Coronary artery (tissue), 2 donors: ENCODE measurements around the gene SLC2A4RG.

Experiments used
- DNase-seq: peaks from one replicate; pipeline ENCODE4 v3.0.0-alpha.2; 2017; ENCODE audit warnings: low spot score
- H3K27ac ChIP-seq, 2 donors: fragments of 200-600 bp; sonication (generic); one replicate each; pipeline ENCODE4 v1.5.1; 2016 to 2019
- H3K4me3 ChIP-seq: fragments of 200-600 bp; sonication (generic); 2 replicates; pipeline ENCODE4 v1.5.1; 2016; ENCODE audit warnings: mild to moderate bottlenecking, moderate library complexity
- TF ChIP-seq, protein P1 (sequence below): fragments of 200-600 bp; sonication (generic); IDR thresholded peaks from one replicate; pipeline ENCODE4 v1.5.1; 2019; ENCODE audit warnings: antibody characterized with exemption

SLC2A4RG gene

DNA sequence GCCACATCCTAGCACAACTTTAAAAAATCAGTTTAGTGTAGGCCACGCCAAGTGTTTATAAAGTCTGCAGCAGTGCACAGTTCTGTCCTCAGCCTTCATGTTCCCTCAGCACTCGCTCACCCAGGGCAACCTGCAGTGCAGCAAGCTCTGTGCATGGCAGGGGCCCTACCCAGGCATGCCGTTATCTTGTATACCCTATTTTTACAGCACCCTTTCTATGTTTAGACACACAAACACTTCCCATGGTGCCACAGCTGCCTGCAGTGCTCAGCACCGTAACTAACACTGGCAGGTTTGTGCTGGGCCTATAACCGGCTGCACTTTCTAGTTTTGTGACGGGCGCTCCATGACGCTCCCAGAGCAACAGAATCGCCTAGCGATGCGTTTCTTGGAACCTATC, 47.7 kb downstream of the SLC2A4RG start:
- TF ChIP-seq, protein P1, sequence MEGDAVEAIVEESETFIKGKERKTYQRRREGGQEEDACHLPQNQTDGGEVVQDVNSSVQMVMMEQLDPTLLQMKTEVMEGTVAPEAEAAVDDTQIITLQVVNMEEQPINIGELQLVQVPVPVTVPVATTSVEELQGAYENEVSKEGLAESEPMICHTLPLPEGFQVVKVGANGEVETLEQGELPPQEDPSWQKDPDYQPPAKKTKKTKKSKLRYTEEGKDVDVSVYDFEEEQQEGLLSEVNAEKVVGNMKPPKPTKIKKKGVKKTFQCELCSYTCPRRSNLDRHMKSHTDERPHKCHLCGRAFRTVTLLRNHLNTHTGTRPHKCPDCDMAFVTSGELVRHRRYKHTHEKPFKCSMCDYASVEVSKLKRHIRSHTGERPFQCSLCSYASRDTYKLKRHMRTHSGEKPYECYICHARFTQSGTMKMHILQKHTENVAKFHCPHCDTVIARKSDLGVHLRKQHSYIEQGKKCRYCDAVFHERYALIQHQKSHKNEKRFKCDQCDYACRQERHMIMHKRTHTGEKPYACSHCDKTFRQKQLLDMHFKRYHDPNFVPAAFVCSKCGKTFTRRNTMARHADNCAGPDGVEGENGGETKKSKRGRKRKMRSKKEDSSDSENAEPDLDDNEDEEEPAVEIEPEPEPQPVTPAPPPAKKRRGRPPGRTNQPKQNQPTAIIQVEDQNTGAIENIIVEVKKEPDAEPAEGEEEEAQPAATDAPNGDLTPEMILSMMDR: no peak
- Histone ChIP-seq H3K4me3 (no peak overlapping the region), H3K27ac (no peak overlapping the region)
- DNase-seq: no peak

GRCh38 chr20:63787749-63788148, 48.2 kb downstream of the SLC2A4RG start:
- H3K4me3 ChIP-seq: no peak overlapping the region
- DNase-seq: no peak

GRCh38 chr20:63789836-63790571, 50.4 kb downstream of the SLC2A4RG start:
- TF ChIP-seq, protein P1: no peak
- no peak overlapping the region for H3K4me3 ChIP-seq
- peak overlapping the region in 1 of 2 donors; percentile 1 for H3K27ac ChIP-seq
- DNase-seq: no peak

More at GRCh38 chr20:63787749-63788148, 48.2 kb downstream of the SLC2A4RG start:
- TF ChIP-seq, protein P1: no peak
- H3K27ac ChIP-seq: no peak overlapping the region

- TF ChIP-seq, protein P1: no peak
- no peak overlapping the region for H3K27ac ChIP-seq
- no peak for DNase-seq
- no peak overlapping the region for H3K4me3 ChIP-seq
These were observed 51.1 kb downstream of the SLC2A4RG start for GRCh38 chr20:63790572-63791168.

- Histone ChIP-seq H3K4me3 (no peak overlapping the region), H3K27ac (peak overlapping the region in 1 of 2 donors; percentile 2)
- no peak for DNase-seq
- TF ChIP-seq, protein P1: no peak
These were observed 52.1 kb downstream of the SLC2A4RG start for GRCh38 chr20:63791497-63792156.

DNA sequence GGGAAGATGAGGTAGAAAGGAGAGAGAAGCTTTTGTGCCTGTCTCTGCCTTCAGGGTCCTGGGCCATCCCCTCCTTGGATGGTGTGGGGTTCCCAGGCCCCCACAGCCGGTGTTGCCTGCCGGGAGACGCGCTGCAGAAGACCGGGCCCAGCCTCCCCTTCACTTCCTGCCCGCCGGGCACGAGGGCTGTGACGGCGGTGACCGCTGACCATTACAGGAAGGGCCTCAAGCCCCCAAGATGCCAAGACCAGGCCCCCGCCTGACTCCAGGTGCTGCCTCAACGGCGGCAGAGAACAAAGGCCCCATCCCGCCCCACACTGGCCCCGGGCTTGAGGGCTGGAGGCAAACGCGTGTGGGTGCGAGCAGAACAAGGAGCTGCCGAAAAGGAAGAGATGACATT, 53.3 kb downstream of the SLC2A4RG start:
- TF ChIP-seq, protein P1: no peak
- Histone ChIP-seq H3K27ac (no peak overlapping the region), H3K4me3 (no peak overlapping the region)
- DNase-seq: no peak
